HEK293 (cell line): Measurements from ENCODE around the gene LIMS3.
"Not testable (repeated sequence)": the region's sequence is repeated elsewhere in the genome, so short reads cannot be mapped to it uniquely, and the experiment has no call there.

Source experiments
- CTCF ChIA-PET: fragments of 350-600 bp; formaldehyde crosslinking; extraction: SDS; loops from one replicate; lab custom pipeline; 2021; ENCODE audit warnings: antibody characterized with exemption; lab: Yijun Ruan, JAX
- POLR2A ChIA-PET: fragments of 300-600 bp; formaldehyde crosslinking; extraction: SDS; loops from one replicate; lab custom pipeline; 2020; ENCODE audit warnings: antibody characterized with exemption, inconsistent platforms; lab: Yijun Ruan, JAX
- H3K27ac ChIP-seq: fragments of 200-500 bp; sonication (Bioruptor generic); 2 replicates; pipeline ENCODE4 v1.5.1; 2014; ENCODE audit warnings: low read depth, low read length, control low read depth, inconsistent platforms; ENCODE audit errors: extremely low read depth
- H3K36me3 ChIP-seq, 2 experiments: fragments of 200-500 bp in 1 of 2; sonication (Bioruptor generic) in 1 of 2; 1 replicate in 1 of 2; 2 replicates in 1 of 2; pipeline ENCODE4 v1.5.1; 2014 to 2017; ENCODE audit warnings: inconsistent platforms in 2 of 2, low read length in 2 of 2; ENCODE audit not compliant: control insufficient read depth in 2 of 2, insufficient read depth in 1 of 2
- H3K4me1 ChIP-seq: fragments of 200-500 bp; sonication (Bioruptor generic); 2 replicates; pipeline ENCODE4 v1.5.1; 2014; ENCODE audit warnings: mild to moderate bottlenecking, low read length, inconsistent platforms; ENCODE audit not compliant: control insufficient read depth, insufficient read depth
- H3K4me3 ChIP-seq: 2 replicates; pipeline ENCODE4 v1.5.1; 2011; ENCODE audit warnings: low read depth, mild to moderate bottlenecking, control low read depth, low read length, moderate library complexity
- H3K9me3 ChIP-seq: fragments of 200-500 bp; sonication (Bioruptor generic); 2 replicates; pipeline ENCODE4 v1.5.1; 2014; ENCODE audit warnings: low read depth, low read length, inconsistent platforms; ENCODE audit not compliant: control insufficient read depth, insufficient read depth

Gene LIMS3

DNA sequence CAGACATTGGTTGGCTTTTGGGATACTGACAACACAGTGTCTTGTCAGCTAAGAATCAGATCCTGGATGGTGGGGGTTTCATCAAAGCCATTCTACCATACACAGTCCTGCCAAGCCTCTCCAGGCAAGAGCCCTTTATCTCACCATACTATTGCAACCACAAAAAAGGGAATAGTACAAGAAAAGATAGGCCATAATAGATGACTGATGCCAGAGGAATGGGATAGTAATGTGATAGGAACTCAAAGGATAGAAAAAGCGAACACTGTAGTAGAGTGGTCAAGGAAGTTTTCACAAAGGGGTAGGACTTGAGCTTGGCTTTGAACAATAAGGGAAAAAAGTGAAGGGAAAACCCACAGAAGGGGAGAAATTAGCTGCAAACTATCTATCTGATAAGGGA lies 30.7 kb downstream of the LIMS3 start:
- CTCF ChIA-PET, H3K4me3 ChIP-seq, H3K4me1 ChIP-seq, H3K9me3 ChIP-seq, H3K27ac ChIP-seq, H3K36me3 ChIP-seq, POLR2A ChIA-PET: not testable (repeated sequence)

DNA sequence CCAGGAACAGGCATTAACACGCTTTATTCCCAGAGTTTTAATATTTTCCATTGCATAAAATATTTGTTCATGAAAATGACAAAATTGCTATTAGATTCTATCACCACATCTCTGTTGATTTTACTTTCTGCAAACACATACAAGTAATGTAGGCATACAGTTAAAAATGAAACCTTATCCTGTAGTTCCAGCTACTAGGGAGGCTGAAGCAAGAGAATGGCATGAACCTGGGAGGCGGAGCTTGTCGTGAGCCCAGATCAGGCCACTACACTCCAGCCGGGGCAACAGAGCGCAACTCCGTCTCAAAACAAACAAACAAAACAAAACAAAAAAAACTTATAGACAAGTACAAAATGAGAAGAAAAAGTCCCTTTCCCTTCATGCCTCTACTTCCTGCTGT lies 38.0 kb downstream of the LIMS3 start:
- CTCF ChIA-PET, H3K36me3 ChIP-seq, H3K9me3 ChIP-seq, H3K27ac ChIP-seq, H3K4me3 ChIP-seq, H3K4me1 ChIP-seq, POLR2A ChIA-PET: not testable (repeated sequence)

DNA sequence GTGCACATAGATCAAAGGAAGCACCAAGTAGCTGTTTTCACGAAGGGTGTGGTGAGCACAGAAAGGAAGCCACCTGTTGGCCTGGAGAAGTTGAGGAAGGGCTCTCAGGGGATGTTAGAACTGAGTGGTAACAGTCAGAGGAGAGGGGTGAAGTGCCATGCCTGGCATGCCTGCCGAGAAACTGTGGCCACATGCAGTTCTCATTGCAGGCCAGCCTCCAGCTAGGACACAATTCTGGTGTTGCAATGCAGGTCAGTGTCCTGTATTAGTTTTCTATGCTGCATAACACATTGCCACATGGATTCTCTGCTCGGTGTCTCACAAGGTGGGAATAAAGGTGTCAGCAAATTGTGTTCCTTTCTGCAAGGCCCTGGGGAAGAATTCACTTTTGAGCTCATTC lies 46.9 kb downstream of the LIMS3 start:
- POLR2A ChIA-PET, H3K4me1 ChIP-seq, H3K36me3 ChIP-seq, CTCF ChIA-PET, H3K4me3 ChIP-seq, H3K27ac ChIP-seq, H3K9me3 ChIP-seq: not testable (repeated sequence)

DNA sequence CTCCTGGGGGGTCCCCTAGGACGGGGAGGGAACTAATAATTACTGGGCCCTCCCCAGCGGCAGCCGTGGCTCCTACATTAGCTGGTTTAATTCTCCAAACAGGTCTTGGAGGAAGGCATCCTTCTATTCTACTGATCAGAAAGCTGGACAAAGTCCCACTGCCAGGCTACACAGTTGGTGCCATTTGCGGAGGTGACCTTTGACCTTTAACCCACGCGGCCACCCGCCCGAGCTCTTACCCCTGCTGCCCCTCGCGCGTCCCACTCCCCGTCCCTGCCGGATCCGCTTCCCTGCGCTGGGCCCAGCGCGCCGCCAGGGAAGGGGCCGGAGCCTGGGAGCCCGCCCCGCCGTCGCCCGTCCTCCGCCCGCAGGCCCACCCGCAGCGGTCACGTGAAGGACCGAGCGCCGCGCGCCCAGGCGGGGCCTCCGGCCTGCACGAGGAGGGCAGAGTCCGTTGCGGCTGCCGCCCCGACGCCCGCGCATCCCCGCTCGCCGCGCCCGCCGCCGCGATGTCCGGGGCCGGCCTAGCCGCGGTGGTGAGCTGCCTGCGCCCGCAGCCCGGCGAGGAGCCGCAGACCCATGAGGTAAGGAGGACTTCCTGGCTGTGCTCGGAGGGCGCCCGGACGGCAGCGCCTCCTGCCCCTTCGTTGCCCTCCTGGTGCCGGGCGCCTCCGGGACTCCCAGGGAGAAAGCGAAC lies 48.9 kb downstream of the LIMS3 start:
- H3K4me3 ChIP-seq, H3K36me3 ChIP-seq, H3K9me3 ChIP-seq, POLR2A ChIA-PET, CTCF ChIA-PET, H3K27ac ChIP-seq, H3K4me1 ChIP-seq: not testable (repeated sequence)

DNA sequence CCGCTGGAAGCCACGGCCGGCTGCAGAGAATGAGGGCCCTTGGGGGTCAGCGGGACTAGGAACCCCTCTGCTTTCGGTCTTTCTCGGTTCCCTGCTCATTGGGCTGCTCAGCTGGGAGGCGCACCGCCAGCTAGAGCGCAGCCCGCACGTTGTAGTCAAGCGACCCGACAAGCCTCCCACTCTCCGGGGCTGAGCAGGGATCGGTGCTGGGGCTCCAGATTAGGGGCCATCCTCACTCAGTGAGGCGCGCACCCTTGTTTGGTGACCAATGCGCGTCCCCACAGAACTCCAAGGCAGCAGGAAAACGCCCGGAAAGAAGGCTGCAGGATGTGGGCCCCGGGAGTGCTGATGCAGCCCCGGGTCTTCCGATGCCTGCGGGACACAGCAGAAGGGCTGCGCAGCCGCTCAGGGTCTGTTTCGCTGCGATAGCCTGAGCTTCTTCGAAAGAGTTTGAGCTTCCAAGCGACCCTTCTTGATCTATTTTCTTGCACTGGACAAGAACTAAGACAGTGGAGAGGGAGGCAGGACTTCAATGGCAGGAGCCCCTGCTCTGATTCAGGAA lies 49.6 kb downstream of the LIMS3 start:
- H3K4me3 ChIP-seq, H3K4me1 ChIP-seq, POLR2A ChIA-PET, H3K27ac ChIP-seq, H3K9me3 ChIP-seq, H3K36me3 ChIP-seq, CTCF ChIA-PET: not testable (repeated sequence)

DNA sequence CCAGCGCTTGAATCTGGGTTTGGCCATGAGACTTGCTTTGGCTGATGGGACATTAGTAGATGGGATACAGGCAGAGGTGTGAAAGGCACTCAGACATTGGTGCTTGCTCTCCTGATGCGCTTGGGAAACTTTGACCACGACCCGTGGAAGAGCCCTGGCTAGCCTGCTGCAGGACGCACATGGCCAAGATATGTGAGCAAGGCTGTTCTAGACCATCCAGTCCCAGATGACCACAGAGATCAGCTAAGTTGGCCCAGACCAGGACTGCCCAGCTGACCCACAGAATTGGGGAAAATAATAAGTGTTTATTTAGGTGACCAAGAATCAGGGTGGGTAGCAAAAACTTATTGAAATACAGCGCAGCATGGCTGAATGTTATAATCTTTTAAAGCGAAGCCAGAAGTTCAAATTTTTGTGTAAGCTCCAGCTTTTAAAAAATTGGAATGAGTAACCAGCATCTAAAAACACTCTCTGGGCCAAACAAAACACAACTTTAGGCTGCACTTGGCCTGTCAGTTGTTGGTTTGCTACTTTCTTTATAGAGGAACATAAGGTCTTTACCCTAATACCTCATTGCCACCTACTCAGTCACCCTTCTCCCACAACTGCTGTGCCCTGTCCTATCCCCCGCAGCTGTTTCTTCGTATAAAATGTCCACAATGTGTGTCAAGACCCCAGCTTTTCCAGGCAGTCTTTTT lies 51.8 kb downstream of the LIMS3 start:
- H3K4me3 ChIP-seq, POLR2A ChIA-PET, H3K4me1 ChIP-seq, H3K9me3 ChIP-seq, CTCF ChIA-PET, H3K27ac ChIP-seq, H3K36me3 ChIP-seq: not testable (repeated sequence)

DNA sequence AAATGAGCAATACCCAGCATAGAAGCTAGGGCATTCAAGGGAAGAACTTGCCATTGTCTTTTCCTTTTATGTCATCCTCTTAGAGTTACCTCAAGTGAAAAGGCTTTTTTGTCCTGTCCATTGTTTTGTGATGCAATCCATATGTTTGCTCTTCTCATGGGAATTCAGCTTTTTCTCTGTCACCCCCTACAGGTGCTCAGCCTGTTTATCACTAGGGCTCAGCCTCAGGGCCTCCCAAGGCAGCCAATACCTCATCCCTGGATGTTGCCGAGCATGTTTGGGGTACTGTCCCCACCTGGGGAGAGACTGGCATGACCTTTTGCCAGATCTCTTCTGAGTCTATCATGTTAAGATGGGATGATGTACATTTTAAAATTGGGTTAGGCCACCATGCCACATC lies 65.5 kb downstream of the LIMS3 start:
- POLR2A ChIA-PET, H3K36me3 ChIP-seq, CTCF ChIA-PET: not testable (repeated sequence)

DNA sequence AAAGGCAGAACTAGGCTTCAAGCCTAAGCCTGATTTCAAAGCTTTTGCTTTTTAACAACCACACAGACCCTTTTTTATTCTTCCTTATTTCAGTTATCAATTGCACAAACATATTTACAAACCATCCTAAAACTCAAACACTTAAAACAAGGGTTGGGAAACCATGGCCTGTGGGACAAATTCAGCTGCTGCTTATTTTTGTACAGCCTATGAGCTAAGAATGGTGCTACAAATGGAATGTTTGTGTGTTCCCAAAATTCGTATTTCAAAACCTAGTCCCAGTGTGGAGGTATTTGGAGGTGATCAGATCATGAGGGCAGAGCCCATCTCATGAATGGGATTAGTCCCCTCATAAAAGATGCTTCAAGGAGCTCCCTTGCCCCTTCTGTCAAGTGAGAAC lies 67.0 kb downstream of the LIMS3 start:
- POLR2A ChIA-PET, H3K36me3 ChIP-seq, CTCF ChIA-PET, H3K4me1 ChIP-seq, H3K4me3 ChIP-seq, H3K27ac ChIP-seq, H3K9me3 ChIP-seq: not testable (repeated sequence)

More for the DNA sequence above, 65.5 kb downstream of the LIMS3 start:
- not testable (repeated sequence) for H3K9me3 ChIP-seq, H3K4me3 ChIP-seq, H3K27ac ChIP-seq, H3K4me1 ChIP-seq

DNA sequence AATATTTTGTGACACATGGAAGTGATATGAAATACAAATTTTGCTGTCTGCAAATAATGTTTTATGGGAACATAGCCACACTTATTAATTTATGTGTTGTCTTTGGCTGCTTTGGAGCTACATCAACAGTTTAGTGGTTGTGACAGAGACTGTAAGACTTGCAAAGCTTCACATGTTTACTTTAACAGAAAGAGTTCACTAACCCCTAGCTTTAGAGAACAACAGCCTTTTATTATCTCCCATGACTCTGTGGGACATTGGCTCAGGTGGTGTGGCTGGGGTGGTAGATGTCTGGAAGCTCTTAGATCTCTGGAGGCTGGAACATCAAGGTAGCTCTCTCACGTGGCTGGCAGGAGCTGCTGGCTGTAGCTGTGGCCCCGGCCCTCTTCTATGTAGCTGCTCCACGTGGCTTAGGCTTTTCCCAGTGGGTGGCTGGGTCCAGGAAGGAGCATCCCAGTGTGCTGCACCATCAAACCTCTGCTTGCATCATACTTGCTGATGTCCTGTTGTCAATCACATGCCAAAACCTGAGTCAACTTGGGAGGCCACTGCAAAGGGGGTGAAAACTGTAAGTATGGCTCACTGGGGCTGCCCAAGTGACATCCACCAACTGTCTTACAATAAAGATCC lies 67.7 kb downstream of the LIMS3 start:
- H3K4me3 ChIP-seq, POLR2A ChIA-PET, CTCF ChIA-PET, H3K27ac ChIP-seq, H3K36me3 ChIP-seq, H3K4me1 ChIP-seq, H3K9me3 ChIP-seq: not testable (repeated sequence)

DNA sequence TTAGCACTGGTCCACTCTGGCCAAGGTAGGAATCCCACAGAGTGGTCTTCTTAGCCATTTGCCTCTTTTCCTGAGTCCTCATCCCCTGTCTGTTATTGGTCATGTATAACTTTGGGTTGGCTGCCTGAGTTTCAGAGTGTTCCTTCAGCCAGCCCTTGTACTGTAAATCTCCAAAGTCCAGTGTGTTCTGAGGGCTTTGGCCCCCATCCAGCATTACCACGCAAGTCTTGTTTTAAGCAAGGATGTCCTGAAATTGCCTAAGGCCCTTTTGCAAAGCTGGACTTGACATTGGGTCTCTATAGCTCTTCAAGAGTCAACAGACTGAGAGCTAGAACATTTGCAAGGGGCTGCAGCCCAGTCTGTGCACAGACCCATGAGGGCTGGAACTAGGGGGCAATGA lies 68.4 kb downstream of the LIMS3 start:
- H3K4me1 ChIP-seq, POLR2A ChIA-PET, H3K36me3 ChIP-seq, H3K27ac ChIP-seq, H3K4me3 ChIP-seq, H3K9me3 ChIP-seq, CTCF ChIA-PET: not testable (repeated sequence)

DNA sequence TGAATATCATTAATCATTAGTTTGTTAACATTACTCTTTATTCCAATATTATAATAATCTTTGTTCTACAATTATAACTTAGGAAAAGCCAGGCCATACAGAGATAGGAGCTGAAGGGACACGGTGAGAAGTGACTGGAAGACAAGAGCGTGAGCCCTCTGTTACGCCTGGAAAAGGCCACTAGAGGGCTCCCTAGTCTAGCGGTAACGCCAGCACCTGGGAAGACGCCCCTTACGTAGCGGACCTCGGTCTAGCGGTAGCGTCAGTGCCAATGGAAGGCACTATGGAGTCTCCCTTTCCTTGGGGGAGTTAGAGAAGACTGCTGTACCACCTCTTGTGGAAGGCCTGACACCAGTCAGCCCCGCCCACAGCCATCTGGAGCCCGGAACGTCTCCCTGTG lies 71.4 kb downstream of the LIMS3 start:
- H3K4me1 ChIP-seq, CTCF ChIA-PET, H3K9me3 ChIP-seq, H3K4me3 ChIP-seq, H3K36me3 ChIP-seq, POLR2A ChIA-PET, H3K27ac ChIP-seq: not testable (repeated sequence)
